Measurements from ENCODE around the gene SCAI. TPM values are rescaled to one million over a fixed set of nuclear protein-coding genes. Genes with fewer than 3 reads are reported as not detected.

The SCAI gene
- total and polyA plus RNA-seq, 9 of the 15 experiments (the other 6 are each of a cell fraction or from before 2014, with no cell fraction given), result 0.70 to 12.4 (median 4.2) TPM

GRCh38 chr9:125141751-125142150, 1.6 kb downstream of the SCAI start (continued):
- TF ChIP-seq HDAC8 (tag; IDR thresholded peaks at IDR 0.05) (no peak), CHD2 (IDR thresholded peaks at IDR 0.05; ENCODE audit: low read depth, low read length) (no peak), ZNF740 (CRISPR knock-in tag; IDR thresholded peaks at IDR 0.05) (no peak), ZNF740 (tag; IDR thresholded peaks at IDR 0.05) (no peak)

GRCh38 chr9:125141251-125141650, 2.1 kb downstream of the SCAI start:
- intact Hi-C loops (cut with micrococcal nuclease) (loop anchor here (5.0 kb wide), 1 partner anchor 231 kb away; no protein-coding TSS in a partner anchor), in situ Hi-C loops (cut with MboI) (loop anchor here (10.0 kb wide), 2 partner anchors 206 to 276 kb away; partner anchors contain the start of genes ARPC5L and RPL35)
- Histone ChIP-seq H3K9ac (ENCODE audit: insufficient read depth in 1 of 2, low read depth in 2 of 2, low read length in 2 of 2) (no peak overlapping the region), H3K9me1 (ENCODE audit: control insufficient read depth, insufficient read depth, low read length) (no peaks in the 10 kb centered on the region), H4K20me1 (replicated peaks; ENCODE audit: control insufficient read depth, insufficient read depth, low read length) (no peaks in the 10 kb centered on the region), H3K79me2 (ENCODE audit: control insufficient read depth, insufficient read depth, low read length) (peaks cover 39% of the 10 kb centered on the region), H3K36me3 (ENCODE audit: control insufficient read depth, insufficient read depth, low read length) (peaks cover 13% of the 10 kb centered on the region; the same call in 2 of the 3 replicates), H2AFZ (ENCODE audit: low read depth, low read length) (no peak overlapping the region), H3K27me3 (ENCODE audit: control insufficient read depth in 2 of 2, insufficient read depth in 2 of 2, low read length in 2 of 2) (no peaks in the 10 kb centered on the region), H3K4me2 (ENCODE audit: insufficient read depth, low read length) (no peak overlapping the region), H3K27ac (ENCODE audit: extremely low read depth, low read depth, low read length) (no peak overlapping the region), H3K4me1 (replicated peaks in 1 of 2; ENCODE audit: control insufficient read depth in 2 of 2, insufficient read depth in 2 of 2, low read length in 2 of 2) (peaks cover 0 to 8% of the 10 kb centered on the region in 2 experiments; a peak in 3 of 5 replicates), H3K9me3 (replicated peaks; ENCODE audit: control insufficient read depth, insufficient read depth, low read depth, low read length) (no peaks in the 10 kb centered on the region), H3K4me3 (no peak overlapping the region)
- ChIA-PET POLR2A (interaction anchor here (0.6 to 1.6 kb wide), 2 partner anchors 10 to 219 kb away, joined by 3 to 6 read pairs; no protein-coding TSS in a partner anchor), CTCF (ENCODE audit: low intra/inter-chr PET ratio) (no interaction called here)
- DNase-seq (ENCODE audit: extremely low read depth in 1 of 4, low spot score in 3 of 4), result no peak
- ATAC-seq, result no peak
- no peak for FAIRE-seq
- 46% methylated on average over 3 of the region's 3 CpGs for WGBS (ENCODE audit: insufficient coverage, low coverage, missing lambda C conversion rate)
- BruUV-seq (replicated peaks), result no TSS peak
- TF ChIP-seq TCF15 (CRISPR knock-in tag; IDR thresholded peaks at IDR 0.05) (no peak), XRCC3 (IDR thresholded peaks at IDR 0.05) (no peak), FOXM1 (IDR thresholded peaks at IDR 0.05; ENCODE audit: low read depth) (no peak), FOXM1 (CRISPR knock-in tag; IDR thresholded peaks at IDR 0.05; ENCODE audit: low read depth) (no peak), ZNF589 (CRISPR knock-in tag; IDR thresholded peaks at IDR 0.05; ENCODE audit: low read depth) (no peak), ELK3 (CRISPR knock-in tag; IDR thresholded peaks at IDR 0.05) (no peak), ZNF282 (CRISPR knock-in tag; IDR thresholded peaks at IDR 0.05) (no peak), ZNF311 (CRISPR knock-in tag; IDR thresholded peaks at IDR 0.05) (no peak), BCL6 (CRISPR knock-in tag; IDR thresholded peaks at IDR 0.05) (no peak)

Measured in K562 (cell line).